Measurements from ENCODE around the gene UXS1.

GRCh38 chr2:106099691-106100090, 94.4 kb downstream of the UXS1 start:
- TF ChIP-seq RAD21 (IDR thresholded peaks at IDR 0.05; ENCODE audit: low read length) (no peak), EP300 (IDR thresholded peaks at IDR 0.05; ENCODE audit: borderline replicate concordance in 1 of 2, low read depth in 1 of 2, low read length in 1 of 2) (no peak), FOXM1 (IDR thresholded peaks at IDR 0.05; ENCODE audit: low read depth) (no peak), CTCF (IDR thresholded peaks at IDR 0.05) (no peak), USF1 (IDR thresholded peaks at IDR 0.05; ENCODE audit: borderline replicate concordance, low read depth) (no peak), NFIC (IDR thresholded peaks at IDR 0.05; ENCODE audit: borderline replicate concordance) (no peak), POLR2AphosphoS5 (IDR thresholded peaks at IDR 0.05; ENCODE audit: low read depth, low read length) (no peak), GABPA (IDR thresholded peaks at IDR 0.05; ENCODE audit: low read depth) (no peak), TAF1 (IDR thresholded peaks at IDR 0.05; ENCODE audit: borderline replicate concordance, low read depth, low read length) (no peak), SIN3A (IDR thresholded peaks at IDR 0.05; ENCODE audit: borderline replicate concordance, low read depth, low read length) (no peak), RCOR1 (IDR thresholded peaks at IDR 0.05; ENCODE audit: low read length) (no peak)
